HEK293T (cell line): ENCODE measurements around the gene GTF2H2C.

Experiments
- CTCF ChIA-PET: fragments of 350-600 bp; formaldehyde crosslinking; extraction: SDS; loops from one replicate; lab custom pipeline; 2021; ENCODE audit warnings: antibody characterized with exemption, inconsistent platforms; lab: Yijun Ruan, JAX
- POLR2A ChIA-PET: fragments of 350-600 bp; formaldehyde crosslinking; extraction: SDS; loops from one replicate; lab custom pipeline; 2020; ENCODE audit warnings: antibody characterized with exemption, inconsistent platforms; lab: Yijun Ruan, JAX
- DNase-seq: peaks from one replicate; pipeline ENCODE4 v3.0.0; 2012; ENCODE audit warnings: mixed read lengths; ENCODE audit errors: extremely low spot score
- ARNT ChIP-seq: fragments of 450-650 bp; IDR thresholded peaks from 2 replicates; pipeline ENCODE4 v1.6.1; 2017; ENCODE audit warnings: mild to moderate bottlenecking
- BHLHE40 ChIP-seq: fragments of 450-650 bp; IDR thresholded peaks from 2 replicates; pipeline ENCODE4 v1.6.1; 2016; ENCODE audit warnings: mild to moderate bottlenecking, moderate library complexity, borderline replicate concordance
- CTBP1 ChIP-seq: fragments of 450-650 bp; IDR thresholded peaks from 2 replicates; pipeline ENCODE4 v1.6.1; 2016; ENCODE audit warnings: borderline replicate concordance
- ELF4 ChIP-seq: fragments of 450-650 bp; IDR thresholded peaks from 2 replicates; pipeline ENCODE4 v1.6.1; 2017; ENCODE audit warnings: antibody characterized with exemption
- FOXA1 ChIP-seq: fragments of 450-650 bp; IDR thresholded peaks from 2 replicates; pipeline ENCODE4 v1.6.1; 2016; ENCODE audit warnings: mild to moderate bottlenecking
- FOXK2 ChIP-seq: fragments of 450-650 bp; IDR thresholded peaks from 2 replicates; pipeline ENCODE4 v1.6.1; 2016; ENCODE audit warnings: mild to moderate bottlenecking
- FOXM1 ChIP-seq: fragments of 450-650 bp; IDR thresholded peaks from 2 replicates; pipeline ENCODE4 v1.6.1; 2017; ENCODE audit warnings: mild to moderate bottlenecking, borderline replicate concordance
- HDGF ChIP-seq: fragments of 450-650 bp; IDR thresholded peaks from 2 replicates; pipeline ENCODE4 v1.6.1; 2017; ENCODE audit warnings: antibody characterized with exemption, borderline replicate concordance
- L3MBTL2 ChIP-seq: fragments of 450-650 bp; conservative IDR thresholded peaks from 2 replicates; pipeline ENCODE4 v1.6.1; 2016; ENCODE audit warnings: mild to moderate bottlenecking
- LEF1 ChIP-seq: fragments of 450-650 bp; IDR thresholded peaks from 2 replicates; pipeline ENCODE4 v1.6.1; 2017; ENCODE audit warnings: mild to moderate bottlenecking, borderline replicate concordance
- NFRKB ChIP-seq: fragments of 450-650 bp; IDR thresholded peaks from 2 replicates; pipeline ENCODE4 v1.6.1; 2016; ENCODE audit warnings: mild to moderate bottlenecking, moderate library complexity
- PKNOX1 ChIP-seq: fragments of 450-650 bp; IDR thresholded peaks from 2 replicates; pipeline ENCODE4 v1.6.1; 2016
- SP1 ChIP-seq: fragments of 450-650 bp; IDR thresholded peaks from 2 replicates; pipeline ENCODE4 v1.6.1; 2017
- SUZ12 ChIP-seq: fragments of 450-650 bp; IDR thresholded peaks from 2 replicates; pipeline ENCODE4 v1.6.1; 2016; ENCODE audit warnings: mild to moderate bottlenecking
- TARDBP ChIP-seq: fragments of 450-650 bp; IDR thresholded peaks from 2 replicates; pipeline ENCODE4 v1.6.1; 2016
- ZNF384 ChIP-seq: fragments of 450-650 bp; IDR thresholded peaks from 2 replicates; pipeline ENCODE4 v1.6.1; 2016

GTF2H2C gene

GRCh38 chr5:69525490-69525889 is 34.5 kb upstream of the GTF2H2C start:
- ChIA-PET CTCF (no interaction called here), POLR2A (no interaction called here)
- TF ChIP-seq LEF1 (no peak), SUZ12 (no peak), NFRKB (no peak), HDGF (no peak), ZNF384 (no peak), CTBP1 (no peak), BHLHE40 (no peak), L3MBTL2 (no peak), PKNOX1 (no peak), ARNT (no peak), FOXA1 (no peak), FOXK2 (no peak), TARDBP (no peak), ELF4 (no peak), FOXM1 (no peak), SP1 (no peak)

DNA sequence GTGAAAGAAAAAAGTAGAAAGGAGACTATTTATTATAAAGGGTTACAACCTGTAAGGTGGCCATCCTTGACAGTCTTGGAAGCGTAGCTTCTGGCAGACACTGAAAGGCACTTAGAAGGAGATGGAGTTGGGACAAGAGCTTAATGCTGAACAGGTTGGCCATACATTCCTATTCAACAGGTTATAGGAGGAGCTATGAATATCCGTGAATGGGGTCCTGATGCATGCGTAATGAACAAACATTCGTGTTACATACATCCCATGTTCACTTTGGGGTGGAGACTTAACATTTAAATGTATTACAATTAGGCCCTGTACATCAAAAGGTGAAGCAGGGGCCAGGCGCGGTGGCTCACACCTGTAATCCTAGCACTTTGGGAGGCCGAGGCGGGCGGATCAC is 33.3 kb upstream of the GTF2H2C start:
- DNase-seq, result no peak
- TF ChIP-seq NFRKB (no peak), TARDBP (no peak), FOXA1 (no peak), FOXK2 (no peak), ZNF384 (no peak), LEF1 (no peak), BHLHE40 (no peak), FOXM1 (no peak)
- CTCF ChIA-PET, result interaction anchor here (0.5 kb wide), 1 partner anchor 159 kb away, joined by 3 read pairs; no protein-coding TSS in a partner anchor
- POLR2A ChIA-PET, result no interaction called here

More at GRCh38 chr5:69525490-69525889, 34.5 kb upstream of the GTF2H2C start:
- no peak for DNase-seq

GRCh38 chr5:69527128-69527770 is 32.7 kb upstream of the GTF2H2C start:
- POLR2A ChIA-PET, result no interaction called here
- no peak for TF ChIP-seq PKNOX1
- no peak for TF ChIP-seq ARNT
- no peak for TF ChIP-seq FOXK2
- no peak for TF ChIP-seq NFRKB
- CTCF ChIA-PET, result no interaction called here
- no peak for DNase-seq

DNA sequence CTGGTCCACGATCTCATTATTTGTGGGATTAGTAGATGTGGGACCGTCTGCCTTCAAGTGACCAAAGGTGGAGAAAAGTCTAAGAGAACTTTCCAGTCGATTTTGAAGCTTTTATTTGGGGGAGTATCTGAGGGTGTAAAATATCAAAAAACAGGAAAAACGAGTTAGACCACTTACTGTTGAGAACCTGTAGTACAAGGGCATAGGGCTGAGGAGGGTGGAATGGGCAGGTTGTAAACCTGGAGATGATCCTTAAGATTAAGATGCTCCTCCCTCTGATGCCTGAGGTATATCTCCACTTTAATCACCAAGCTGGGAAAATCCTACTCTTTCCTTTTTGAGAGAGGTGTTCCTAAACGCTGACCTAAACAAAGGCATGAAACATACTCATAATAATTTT is 32.0 kb upstream of the GTF2H2C start:
- no peak for TF ChIP-seq TARDBP
- TF ChIP-seq FOXK2, result no peak
- TF ChIP-seq SP1, result no peak
- TF ChIP-seq LEF1, result no peak
- no peak for TF ChIP-seq ZNF384
- TF ChIP-seq ARNT, result no peak
- no peak for TF ChIP-seq L3MBTL2
- no peak for TF ChIP-seq NFRKB
- no peak for TF ChIP-seq FOXA1
- no peak for TF ChIP-seq FOXM1
- no peak for TF ChIP-seq ELF4
- ChIA-PET CTCF (no interaction called here), POLR2A (interaction anchor here (0.9 kb wide), 1 partner anchor 35 kb away, joined by 4 read pairs; no protein-coding TSS in a partner anchor)
- DNase-seq, result no peak

- DNase-seq, result no peak
- ChIA-PET CTCF (interaction anchor here (0.6 kb wide), 1 partner anchor 32 kb away, joined by 6 read pairs; no protein-coding TSS in a partner anchor), POLR2A (interaction anchor here (0.9 kb wide), 1 partner anchor 35 kb away, joined by 4 read pairs; no protein-coding TSS in a partner anchor)
- no peak for TF ChIP-seq PKNOX1
- no peak for TF ChIP-seq HDGF
- TF ChIP-seq ARNT, result no peak
- no peak for TF ChIP-seq LEF1
- no peak for TF ChIP-seq FOXA1
- no peak for TF ChIP-seq BHLHE40
- no peak for TF ChIP-seq FOXK2
- TF ChIP-seq L3MBTL2, result no peak
- TF ChIP-seq SUZ12, result no peak
- TF ChIP-seq ZNF384, result no peak
- TF ChIP-seq NFRKB, result no peak
- no peak for TF ChIP-seq FOXM1
- TF ChIP-seq CTBP1, result no peak
- no peak for TF ChIP-seq SP1
- TF ChIP-seq ELF4, result no peak
These were observed 31.4 kb upstream of the GTF2H2C start for GRCh38 chr5:69528609-69529008.

DNA sequence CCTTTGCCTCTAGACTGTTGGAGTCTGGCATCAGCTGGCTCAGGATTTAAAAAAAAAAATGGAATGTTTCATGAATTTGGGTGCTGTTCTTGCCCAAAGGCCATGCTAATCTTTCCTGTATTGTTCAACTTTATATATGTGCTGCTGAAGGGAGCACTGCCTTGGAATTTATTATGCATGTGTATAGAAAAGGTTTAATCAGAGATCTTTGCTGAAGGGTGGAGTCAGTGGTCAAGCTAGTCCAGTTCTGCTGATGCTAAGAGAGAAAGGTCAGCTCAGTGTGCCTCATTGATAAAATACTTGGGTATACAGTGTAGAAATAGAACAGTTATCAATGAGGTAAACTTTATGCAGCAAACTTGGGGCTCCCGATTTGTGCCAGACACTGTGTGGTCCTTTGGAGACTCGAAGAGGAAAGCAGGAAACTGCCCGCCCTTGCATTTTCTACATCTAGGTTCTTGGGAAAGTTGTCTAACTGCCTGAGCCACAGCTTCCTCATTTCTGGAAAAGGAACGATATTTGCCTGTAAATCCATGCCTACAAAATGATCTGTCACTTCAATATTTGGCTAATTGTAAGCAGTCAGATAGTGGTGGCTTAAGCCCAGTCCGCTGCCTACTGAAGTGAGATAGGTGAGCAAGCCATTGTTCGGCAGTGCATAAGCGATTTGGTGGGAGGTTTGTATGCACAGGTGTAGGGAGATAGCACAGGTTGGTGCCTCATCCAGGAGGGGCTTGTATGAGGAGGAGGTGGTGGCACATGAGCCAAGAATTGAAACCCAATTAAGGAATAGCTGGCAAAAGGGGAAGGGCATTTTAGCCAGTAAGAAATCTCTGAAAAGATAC is 29.2 kb upstream of the GTF2H2C start:
- CTCF ChIA-PET, result interaction anchor here (0.7 kb wide), 1 partner anchor 12 kb away, joined by 3 read pairs; no protein-coding TSS in a partner anchor
- no peak for TF ChIP-seq SUZ12
- no peak for TF ChIP-seq ZNF384
- TF ChIP-seq FOXK2, result no peak
- no peak for TF ChIP-seq BHLHE40
- no peak for TF ChIP-seq L3MBTL2
- TF ChIP-seq LEF1, result no peak
- TF ChIP-seq TARDBP, result no peak
- TF ChIP-seq ELF4, result no peak
- no peak for TF ChIP-seq CTBP1
- no peak for TF ChIP-seq ARNT
- no peak for TF ChIP-seq SP1
- POLR2A ChIA-PET, result interaction anchor here (0.6 kb wide), 1 partner anchor 105 kb away, joined by 3 read pairs; no protein-coding TSS in a partner anchor
- DNase-seq, result no peak
